ENCODE results near the gene PRKCA.

The PRKCA gene

DNA sequence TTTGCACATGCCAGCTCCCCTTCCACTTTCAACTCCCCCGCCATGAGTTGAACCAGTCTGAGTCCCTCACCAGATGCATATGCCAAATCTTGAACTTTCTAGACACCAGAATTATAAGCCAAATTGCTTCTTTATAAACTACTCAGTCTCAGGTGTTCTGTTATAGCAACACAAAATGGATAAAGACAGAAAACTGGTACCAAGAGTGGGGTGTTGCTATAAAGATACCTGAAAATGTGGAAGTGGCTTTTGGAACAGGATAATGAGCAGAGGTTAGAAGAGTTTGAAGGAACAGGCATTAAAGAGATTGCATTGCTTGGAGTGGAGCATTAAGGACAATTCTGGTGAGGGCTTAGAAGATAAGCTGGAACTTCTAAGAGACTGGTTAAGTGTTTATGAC lies 515.3 kb downstream of the PRKCA start:
- Histone ChIP-seq H3K4me3 (ENCODE audit: low read length) (no peak overlapping the region), H3K4me2 (ENCODE audit: low read length) (no peak overlapping the region), H3K27me3 (ENCODE audit: control insufficient read depth, low read length) (peaks cover 8% of the 10 kb centered on the region; the same call in 1 of the 2 replicates), H3K79me2 (ENCODE audit: control insufficient read depth, low read length) (no peaks in the 10 kb centered on the region), H3K9me3 (ENCODE audit: control insufficient read depth, insufficient read depth, low read length) (0 out of 2 replicates have a peak, but pooled peaks cover 3% of the 10 kb centered on the region), H3K27ac (ENCODE audit: low read depth, low read length) (no peak overlapping the region), H3K4me1 (ENCODE audit: control insufficient read depth, low read length) (peaks cover 4% of the 10 kb centered on the region; the same call in 1 of the 2 replicates), H4K20me1 (ENCODE audit: control insufficient read depth, insufficient read depth, low read depth, low read length) (no peaks in the 10 kb centered on the region), H3K9me2 (replicated peaks; ENCODE audit: control insufficient read depth, low read length) (no peaks in the 10 kb centered on the region), H3K36me3 (ENCODE audit: control insufficient read depth, low read length) (no peaks in the 10 kb centered on the region), H3F3A (ENCODE audit: control insufficient read depth, insufficient read depth) (no peaks in the 10 kb centered on the region)
- TF ChIP-seq, protein P1, sequence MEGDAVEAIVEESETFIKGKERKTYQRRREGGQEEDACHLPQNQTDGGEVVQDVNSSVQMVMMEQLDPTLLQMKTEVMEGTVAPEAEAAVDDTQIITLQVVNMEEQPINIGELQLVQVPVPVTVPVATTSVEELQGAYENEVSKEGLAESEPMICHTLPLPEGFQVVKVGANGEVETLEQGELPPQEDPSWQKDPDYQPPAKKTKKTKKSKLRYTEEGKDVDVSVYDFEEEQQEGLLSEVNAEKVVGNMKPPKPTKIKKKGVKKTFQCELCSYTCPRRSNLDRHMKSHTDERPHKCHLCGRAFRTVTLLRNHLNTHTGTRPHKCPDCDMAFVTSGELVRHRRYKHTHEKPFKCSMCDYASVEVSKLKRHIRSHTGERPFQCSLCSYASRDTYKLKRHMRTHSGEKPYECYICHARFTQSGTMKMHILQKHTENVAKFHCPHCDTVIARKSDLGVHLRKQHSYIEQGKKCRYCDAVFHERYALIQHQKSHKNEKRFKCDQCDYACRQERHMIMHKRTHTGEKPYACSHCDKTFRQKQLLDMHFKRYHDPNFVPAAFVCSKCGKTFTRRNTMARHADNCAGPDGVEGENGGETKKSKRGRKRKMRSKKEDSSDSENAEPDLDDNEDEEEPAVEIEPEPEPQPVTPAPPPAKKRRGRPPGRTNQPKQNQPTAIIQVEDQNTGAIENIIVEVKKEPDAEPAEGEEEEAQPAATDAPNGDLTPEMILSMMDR (IDR thresholded peaks at IDR 0.05; ENCODE audit: low read depth, low read length, poor library complexity, severe bottlenecking) = no peak
- no peak for TF ChIP-seq EZH2phosphoT487 (IDR thresholded peaks at IDR 0.05; ENCODE audit: borderline replicate concordance, low read length)

DNA sequence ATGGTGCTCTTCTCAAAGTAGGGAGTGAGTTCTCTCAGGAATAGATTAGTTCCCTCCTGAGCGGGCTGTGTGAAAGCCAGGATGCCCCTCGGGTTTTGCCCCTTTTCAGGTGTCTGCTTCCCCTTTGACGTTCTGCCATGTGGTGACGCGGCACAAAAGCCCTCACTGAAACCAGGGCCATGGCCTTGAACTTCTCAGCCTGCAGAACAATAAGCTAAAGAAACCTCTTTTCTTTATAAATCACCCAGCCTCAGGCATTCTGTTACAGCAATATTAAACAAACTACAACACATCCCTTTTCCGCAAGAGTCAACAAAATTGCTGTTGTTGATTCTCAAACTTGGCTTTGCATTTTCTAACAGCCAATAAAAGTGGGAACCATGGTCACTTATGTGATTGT lies 517.1 kb downstream of the PRKCA start:
- TF ChIP-seq, protein P1 (IDR thresholded peaks at IDR 0.05; ENCODE audit: low read depth, low read length, poor library complexity, severe bottlenecking) = no peak
- TF ChIP-seq EZH2phosphoT487 (IDR thresholded peaks at IDR 0.05; ENCODE audit: borderline replicate concordance, low read length) = no peak
- no peak overlapping the region for H3K4me3 ChIP-seq (ENCODE audit: low read length)
- H4K20me1 ChIP-seq (ENCODE audit: control insufficient read depth, insufficient read depth, low read depth, low read length) = no peaks in the 10 kb centered on the region
- peaks cover 8% of the 10 kb centered on the region; the same call in 1 of the 2 replicates for H3K27me3 ChIP-seq (ENCODE audit: control insufficient read depth, low read length)
- H3K79me2 ChIP-seq (ENCODE audit: control insufficient read depth, low read length) = no peaks in the 10 kb centered on the region
- H3K4me2 ChIP-seq (ENCODE audit: low read length) = no peak overlapping the region
- no peak overlapping the region for H3K27ac ChIP-seq (ENCODE audit: low read depth, low read length)
- H3K9me3 ChIP-seq (ENCODE audit: control insufficient read depth, insufficient read depth, low read length) = 0 out of 2 replicates have a peak, but pooled peaks cover 3% of the 10 kb centered on the region
- no peaks in the 10 kb centered on the region for H3K36me3 ChIP-seq (ENCODE audit: control insufficient read depth, low read length)
- H3K4me1 ChIP-seq (ENCODE audit: control insufficient read depth, low read length) = peaks cover 3% of the 10 kb centered on the region; the same call in 1 of the 2 replicates
- H3K9me2 ChIP-seq (replicated peaks; ENCODE audit: control insufficient read depth, low read length) = no peaks in the 10 kb centered on the region
- H3F3A ChIP-seq (ENCODE audit: control insufficient read depth, insufficient read depth) = no peaks in the 10 kb centered on the region

DNA sequence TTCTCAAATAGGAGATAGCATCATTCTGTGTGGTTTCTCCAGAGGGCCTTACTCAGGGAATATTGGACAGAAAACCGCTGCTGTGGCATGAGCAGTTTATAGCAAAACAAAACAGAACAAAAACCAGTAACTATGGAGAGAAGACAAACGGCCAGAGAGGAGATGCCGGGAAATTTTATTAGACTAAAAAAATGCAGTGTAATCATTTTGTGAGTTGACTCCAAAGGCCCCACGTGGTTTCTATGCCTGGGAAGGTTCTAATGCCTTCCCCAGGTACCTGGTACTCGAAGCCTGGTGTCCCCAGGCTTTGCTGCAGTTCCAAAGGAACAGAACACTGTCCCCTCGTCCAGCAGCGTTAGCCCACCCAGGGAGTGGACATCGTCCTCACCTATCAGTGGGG lies 519.6 kb downstream of the PRKCA start:
- H3K27ac ChIP-seq (ENCODE audit: low read depth, low read length) = no peak overlapping the region
- H3K9me3 ChIP-seq (ENCODE audit: control insufficient read depth, insufficient read depth, low read length) = 0 out of 2 replicates have a peak, but pooled peaks cover 3% of the 10 kb centered on the region
- no peaks in the 10 kb centered on the region for H3K4me1 ChIP-seq (ENCODE audit: control insufficient read depth, low read length)
- H3K27me3 ChIP-seq (ENCODE audit: control insufficient read depth, low read length) = peaks cover 8% of the 10 kb centered on the region; the same call in 1 of the 2 replicates
- H3F3A ChIP-seq (ENCODE audit: control insufficient read depth, insufficient read depth) = no peaks in the 10 kb centered on the region
- H4K20me1 ChIP-seq (ENCODE audit: control insufficient read depth, insufficient read depth, low read depth, low read length) = no peaks in the 10 kb centered on the region
- H3K9me2 ChIP-seq (replicated peaks; ENCODE audit: control insufficient read depth, low read length) = no peaks in the 10 kb centered on the region
- no peaks in the 10 kb centered on the region for H3K36me3 ChIP-seq (ENCODE audit: control insufficient read depth, low read length)
- no peak for TF ChIP-seq EZH2phosphoT487 (IDR thresholded peaks at IDR 0.05; ENCODE audit: borderline replicate concordance, low read length)
- TF ChIP-seq, protein P1 (IDR thresholded peaks at IDR 0.05; ENCODE audit: low read depth, low read length, poor library complexity, severe bottlenecking) = no peak
- no peak overlapping the region for H3K4me2 ChIP-seq (ENCODE audit: low read length)
- no peaks in the 10 kb centered on the region for H3K79me2 ChIP-seq (ENCODE audit: control insufficient read depth, low read length)
- no peak overlapping the region for H3K4me3 ChIP-seq (ENCODE audit: low read length)

Measured in DOHH2 (cell line).